HEK293T (cell line): ENCODE measurements around the gene NCF4.

ENCODE experiments used
- BHLHE40 ChIP-seq: fragments of 450-650 bp; IDR thresholded peaks from 2 replicates; pipeline ENCODE4 v1.6.1; 2016; ENCODE audit warnings: mild to moderate bottlenecking, moderate library complexity, borderline replicate concordance
- FOXA1 ChIP-seq: fragments of 450-650 bp; IDR thresholded peaks from 2 replicates; pipeline ENCODE4 v1.6.1; 2016; ENCODE audit warnings: mild to moderate bottlenecking
- FOXK2 ChIP-seq: fragments of 450-650 bp; IDR thresholded peaks from 2 replicates; pipeline ENCODE4 v1.6.1; 2016; ENCODE audit warnings: mild to moderate bottlenecking
- HDGF ChIP-seq: fragments of 450-650 bp; IDR thresholded peaks from 2 replicates; pipeline ENCODE4 v1.6.1; 2017; ENCODE audit warnings: antibody characterized with exemption, borderline replicate concordance
- TARDBP ChIP-seq: fragments of 450-650 bp; IDR thresholded peaks from 2 replicates; pipeline ENCODE4 v1.6.1; 2016
- ZNF384 ChIP-seq: fragments of 450-650 bp; IDR thresholded peaks from 2 replicates; pipeline ENCODE4 v1.6.1; 2016
- TF ChIP-seq, protein P1 (sequence below): fragments of 450-650 bp; IDR thresholded peaks from 2 replicates; pipeline ENCODE4 v1.6.1; 2016

DNA sequence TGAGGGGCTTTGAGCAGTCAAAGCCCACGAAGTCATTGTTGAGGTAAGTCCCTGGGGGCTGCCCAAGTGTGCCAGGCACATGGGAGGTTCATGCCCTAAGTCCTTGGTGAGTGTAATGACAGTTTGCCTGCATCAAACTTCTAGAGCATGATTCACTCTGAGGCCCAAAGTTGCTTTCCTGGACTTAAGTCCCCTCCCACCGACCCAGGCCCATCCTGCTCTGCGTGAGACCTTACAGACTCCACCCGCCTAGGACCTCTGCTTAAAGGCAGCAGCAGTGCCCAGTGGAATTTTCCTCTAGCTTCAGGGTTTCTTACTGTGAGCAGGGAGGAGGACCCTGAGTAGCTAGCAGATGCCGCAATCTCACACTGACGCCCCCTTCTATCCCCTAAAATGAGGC lies 38.2 kb upstream of the NCF4 start:
- TF ChIP-seq FOXK2: no peak
- TF ChIP-seq TARDBP: no peak
- no peak for TF ChIP-seq BHLHE40
- TF ChIP-seq HDGF: no peak
- TF ChIP-seq ZNF384: no peak
- TF ChIP-seq, protein P1, sequence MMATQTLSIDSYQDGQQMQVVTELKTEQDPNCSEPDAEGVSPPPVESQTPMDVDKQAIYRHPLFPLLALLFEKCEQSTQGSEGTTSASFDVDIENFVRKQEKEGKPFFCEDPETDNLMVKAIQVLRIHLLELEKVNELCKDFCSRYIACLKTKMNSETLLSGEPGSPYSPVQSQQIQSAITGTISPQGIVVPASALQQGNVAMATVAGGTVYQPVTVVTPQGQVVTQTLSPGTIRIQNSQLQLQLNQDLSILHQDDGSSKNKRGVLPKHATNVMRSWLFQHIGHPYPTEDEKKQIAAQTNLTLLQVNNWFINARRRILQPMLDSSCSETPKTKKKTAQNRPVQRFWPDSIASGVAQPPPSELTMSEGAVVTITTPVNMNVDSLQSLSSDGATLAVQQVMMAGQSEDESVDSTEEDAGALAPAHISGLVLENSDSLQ: no peak
- TF ChIP-seq FOXA1: no peak
